ENCODE results near the gene ARHGAP25.

ARHGAP25 gene

DNA sequence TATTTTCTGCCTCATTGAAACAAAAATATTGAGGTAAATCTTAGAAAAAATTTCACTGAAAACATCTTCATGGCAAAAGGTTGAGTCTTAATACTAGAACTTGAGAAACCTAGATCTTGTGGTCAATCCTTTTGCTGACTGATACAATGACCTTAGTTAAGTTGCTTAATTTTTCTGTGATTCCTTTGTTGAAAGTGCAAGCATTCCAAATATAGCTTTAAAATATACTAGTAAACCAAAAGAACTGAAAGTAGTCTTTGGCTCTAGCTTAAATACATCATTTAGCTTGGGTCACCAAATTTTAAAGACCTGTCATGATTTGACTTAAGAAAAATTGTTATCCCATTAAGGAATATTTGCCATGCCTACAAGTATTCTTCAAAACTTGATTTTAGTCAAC, 119.9 kb downstream of the ARHGAP25 start:
- Histone ChIP-seq H3K9me2 (replicated peaks; ENCODE audit: insufficient read depth, low read length) (no peaks in the 10 kb centered on the region), H3K79me2 (ENCODE audit: insufficient read depth, low read length) (no peaks in the 10 kb centered on the region), H3K36me3 (ENCODE audit: low read length) (no peaks in the 10 kb centered on the region), H3K4me3 (ENCODE audit: insufficient read depth, low read length, poor library complexity, severe bottlenecking) (no peak overlapping the region), H3K9ac (ENCODE audit: low read length) (no peak overlapping the region), H3K27me3 (ENCODE audit: low read length) (no peaks in the 10 kb centered on the region), H2AFZ (ENCODE audit: low read depth, low read length, severe bottlenecking) (no peak overlapping the region), H3F3A (ENCODE audit: insufficient read depth) (no peaks in the 10 kb centered on the region), H3K27ac (ENCODE audit: low read depth, low read length) (no peak overlapping the region), H3K4me2 (ENCODE audit: low read depth, low read length, poor library complexity, severe bottlenecking) (no peak overlapping the region), H4K20me1 (ENCODE audit: low read depth, low read length) (no peaks in the 10 kb centered on the region), H3K9me3 (ENCODE audit: insufficient read depth, low read length) (no peaks in the 10 kb centered on the region)
- TF ChIP-seq, protein P1, sequence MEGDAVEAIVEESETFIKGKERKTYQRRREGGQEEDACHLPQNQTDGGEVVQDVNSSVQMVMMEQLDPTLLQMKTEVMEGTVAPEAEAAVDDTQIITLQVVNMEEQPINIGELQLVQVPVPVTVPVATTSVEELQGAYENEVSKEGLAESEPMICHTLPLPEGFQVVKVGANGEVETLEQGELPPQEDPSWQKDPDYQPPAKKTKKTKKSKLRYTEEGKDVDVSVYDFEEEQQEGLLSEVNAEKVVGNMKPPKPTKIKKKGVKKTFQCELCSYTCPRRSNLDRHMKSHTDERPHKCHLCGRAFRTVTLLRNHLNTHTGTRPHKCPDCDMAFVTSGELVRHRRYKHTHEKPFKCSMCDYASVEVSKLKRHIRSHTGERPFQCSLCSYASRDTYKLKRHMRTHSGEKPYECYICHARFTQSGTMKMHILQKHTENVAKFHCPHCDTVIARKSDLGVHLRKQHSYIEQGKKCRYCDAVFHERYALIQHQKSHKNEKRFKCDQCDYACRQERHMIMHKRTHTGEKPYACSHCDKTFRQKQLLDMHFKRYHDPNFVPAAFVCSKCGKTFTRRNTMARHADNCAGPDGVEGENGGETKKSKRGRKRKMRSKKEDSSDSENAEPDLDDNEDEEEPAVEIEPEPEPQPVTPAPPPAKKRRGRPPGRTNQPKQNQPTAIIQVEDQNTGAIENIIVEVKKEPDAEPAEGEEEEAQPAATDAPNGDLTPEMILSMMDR (IDR thresholded peaks at IDR 0.05; ENCODE audit: insufficient read depth, low read length, poor library complexity, severe bottlenecking): no peak
- TF ChIP-seq EZH2phosphoT487 (conservative IDR thresholded peaks at IDR 0.05; ENCODE audit: low read length): no peak

DNA sequence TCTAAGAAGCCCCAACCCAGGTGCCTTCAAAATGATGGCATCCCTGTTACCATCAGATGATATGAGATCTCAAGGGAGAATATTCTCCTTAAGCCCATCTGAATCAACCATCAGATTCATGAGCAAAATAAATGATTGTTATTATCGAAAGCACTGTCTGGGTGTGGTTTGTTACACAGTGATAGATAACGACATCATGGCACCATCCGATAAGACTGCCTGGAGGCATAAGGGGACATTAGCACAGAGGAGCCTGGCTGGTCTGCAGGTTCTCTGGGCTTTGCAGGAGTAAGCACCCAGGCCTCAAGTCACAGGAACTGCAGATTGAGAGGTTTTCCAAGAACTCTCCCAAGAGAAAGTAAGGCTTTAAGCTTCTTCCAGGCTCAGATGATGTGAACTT, 120.9 kb downstream of the ARHGAP25 start:
- Histone ChIP-seq H3K4me3 (ENCODE audit: insufficient read depth, low read length, poor library complexity, severe bottlenecking) (no peak overlapping the region), H3K9me2 (replicated peaks; ENCODE audit: insufficient read depth, low read length) (no peaks in the 10 kb centered on the region), H3K27ac (ENCODE audit: low read depth, low read length) (no peak overlapping the region), H3K27me3 (ENCODE audit: low read length) (no peaks in the 10 kb centered on the region), H3K79me2 (ENCODE audit: insufficient read depth, low read length) (no peaks in the 10 kb centered on the region), H3K4me2 (ENCODE audit: low read depth, low read length, poor library complexity, severe bottlenecking) (no peak overlapping the region), H3K9me3 (ENCODE audit: insufficient read depth, low read length) (no peaks in the 10 kb centered on the region), H3K9ac (ENCODE audit: low read length) (no peak overlapping the region), H3F3A (ENCODE audit: insufficient read depth) (no peaks in the 10 kb centered on the region), H2AFZ (ENCODE audit: low read depth, low read length, severe bottlenecking) (no peak overlapping the region), H4K20me1 (ENCODE audit: low read depth, low read length) (no peaks in the 10 kb centered on the region), H3K36me3 (ENCODE audit: low read length) (no peaks in the 10 kb centered on the region)
- no peak for TF ChIP-seq EZH2phosphoT487 (conservative IDR thresholded peaks at IDR 0.05; ENCODE audit: low read length)
- TF ChIP-seq, protein P1 (IDR thresholded peaks at IDR 0.05; ENCODE audit: insufficient read depth, low read length, poor library complexity, severe bottlenecking): no peak

DNA sequence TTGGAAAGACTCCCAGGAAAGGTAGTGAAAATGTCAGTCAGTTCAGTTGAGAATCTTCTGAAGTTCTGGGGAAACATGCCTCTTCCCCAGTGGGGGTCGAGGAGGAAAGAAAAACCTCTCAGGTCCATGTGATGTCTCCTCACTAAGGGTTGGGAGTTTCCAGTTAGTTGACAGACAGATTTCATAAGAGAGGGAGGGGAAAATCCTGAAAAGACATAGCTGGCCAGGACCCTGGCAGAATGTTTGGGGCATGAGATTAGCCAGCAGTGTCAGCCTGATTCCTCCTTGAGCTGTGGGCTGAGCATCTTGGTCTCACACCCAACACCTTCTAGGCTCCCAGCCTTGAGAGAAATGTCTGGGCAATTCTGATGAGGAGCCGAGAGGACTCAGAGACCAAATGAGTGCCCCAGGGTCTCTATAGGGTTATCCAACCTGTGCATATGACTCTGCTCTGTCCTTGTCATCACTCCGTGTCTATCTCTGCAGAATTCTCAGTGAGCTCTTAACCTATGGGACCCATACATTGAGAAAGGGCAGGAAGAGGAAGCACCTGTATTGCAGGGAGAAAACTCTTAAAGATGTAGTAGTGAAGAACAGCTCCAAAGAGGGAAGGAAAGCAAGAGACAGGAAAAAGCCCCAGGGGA, 122.7 kb downstream of the ARHGAP25 start:
- Histone ChIP-seq H3K79me2 (ENCODE audit: insufficient read depth, low read length) (no peaks in the 10 kb centered on the region), H3F3A (ENCODE audit: insufficient read depth) (no peaks in the 10 kb centered on the region), H3K9me3 (ENCODE audit: insufficient read depth, low read length) (no peaks in the 10 kb centered on the region), H3K9ac (ENCODE audit: low read length) (no peak overlapping the region), H4K20me1 (ENCODE audit: low read depth, low read length) (no peaks in the 10 kb centered on the region), H3K9me2 (replicated peaks; ENCODE audit: insufficient read depth, low read length) (no peaks in the 10 kb centered on the region), H2AFZ (ENCODE audit: low read depth, low read length, severe bottlenecking) (no peak overlapping the region), H3K4me2 (ENCODE audit: low read depth, low read length, poor library complexity, severe bottlenecking) (no peak overlapping the region), H3K36me3 (ENCODE audit: low read length) (no peaks in the 10 kb centered on the region), H3K27ac (ENCODE audit: low read depth, low read length) (no peak overlapping the region), H3K27me3 (ENCODE audit: low read length) (no peaks in the 10 kb centered on the region), H3K4me3 (ENCODE audit: insufficient read depth, low read length, poor library complexity, severe bottlenecking) (no peak overlapping the region)
- TF ChIP-seq, protein P1 (IDR thresholded peaks at IDR 0.05; ENCODE audit: insufficient read depth, low read length, poor library complexity, severe bottlenecking): no peak
- no peak for TF ChIP-seq EZH2phosphoT487 (conservative IDR thresholded peaks at IDR 0.05; ENCODE audit: low read length)

Data from SU-DHL-6 (cell line).